HG03025 (cell line): ENCODE results near the gene SPTBN1.
"Not testable (repeated sequence)": the region's sequence is repeated elsewhere in the genome, so short reads cannot be mapped to it uniquely, and the experiment has no call there.

Experiments used
- ATAC-seq: cut with Tn5 transposase; IDR thresholded peaks from one replicate; pipeline ENCODE4 v1.9.1; 2021; ENCODE audit warnings: mild to moderate bottlenecking, moderate library complexity; ENCODE audit not compliant: unreplicated experiment, low FRiP score

Gene SPTBN1

DNA sequence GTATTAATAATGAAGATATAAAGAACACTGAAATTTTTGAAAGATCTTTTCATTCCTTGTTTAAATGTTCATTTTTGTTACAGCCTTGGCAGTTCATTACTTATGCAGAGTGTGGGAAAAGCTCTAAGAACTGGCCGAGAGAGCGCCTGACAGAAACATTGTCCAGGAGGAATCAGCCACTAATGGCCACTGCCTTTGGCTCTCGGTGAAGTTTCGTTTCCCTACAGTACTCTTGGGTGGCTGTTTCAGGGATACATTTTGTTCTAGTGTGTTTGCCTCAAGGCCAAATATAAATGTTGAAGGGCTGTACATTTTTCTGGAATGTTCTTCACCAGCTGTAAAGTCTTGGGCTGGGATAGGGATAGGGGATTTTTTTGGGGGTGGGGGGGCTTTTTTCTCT lies 10.7 kb downstream of the SPTBN1 start:
- ATAC-seq = no peak

DNA sequence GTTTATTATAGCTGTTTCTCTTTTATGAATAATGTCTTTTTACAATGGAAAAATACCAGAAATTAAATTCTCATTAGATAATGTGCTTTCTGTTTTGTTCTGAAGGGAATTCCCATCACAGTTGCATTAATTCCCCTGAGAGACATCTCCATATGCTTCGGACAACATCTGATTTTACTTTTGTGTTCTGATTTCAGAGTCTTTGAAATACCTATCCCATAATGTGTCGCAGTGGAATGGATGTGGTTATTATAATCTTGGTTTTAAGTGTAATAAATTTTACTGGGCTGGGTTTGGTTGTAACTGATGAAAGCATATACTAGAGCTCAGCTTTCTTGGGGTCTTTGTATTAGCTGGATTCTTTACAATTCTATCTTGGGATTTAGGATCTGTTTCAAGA lies 12.5 kb downstream of the SPTBN1 start:
- no peak for ATAC-seq

- no peak for ATAC-seq
Measured at GRCh38 chr2:54469484-54470053, 13.4 kb downstream of the SPTBN1 start.

GRCh38 chr2:54470266-54470938 lies 14.3 kb downstream of the SPTBN1 start:
- no peak for ATAC-seq

GRCh38 chr2:54471221-54471711 lies 15.1 kb downstream of the SPTBN1 start:
- ATAC-seq = peak; percentile 76

DNA sequence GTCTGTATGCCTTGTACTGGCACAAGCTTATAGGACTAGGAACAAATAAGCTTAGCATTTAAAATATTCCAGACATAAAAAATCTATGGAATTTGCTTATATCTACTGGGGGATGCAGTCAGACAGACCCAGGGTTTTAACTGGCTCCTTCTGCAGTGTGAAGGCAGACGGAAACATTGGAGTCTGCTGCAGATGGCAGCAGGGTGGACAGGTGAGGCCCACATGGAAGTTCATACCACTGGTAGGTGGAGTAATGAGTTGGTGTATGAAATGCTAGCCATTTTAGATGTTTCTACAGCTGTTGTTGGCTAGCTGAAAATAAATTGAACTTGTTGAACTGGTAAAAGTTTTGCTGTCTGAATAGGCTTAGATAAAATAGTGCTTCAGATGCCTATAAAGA lies 17.7 kb downstream of the SPTBN1 start:
- ATAC-seq = no peak

DNA sequence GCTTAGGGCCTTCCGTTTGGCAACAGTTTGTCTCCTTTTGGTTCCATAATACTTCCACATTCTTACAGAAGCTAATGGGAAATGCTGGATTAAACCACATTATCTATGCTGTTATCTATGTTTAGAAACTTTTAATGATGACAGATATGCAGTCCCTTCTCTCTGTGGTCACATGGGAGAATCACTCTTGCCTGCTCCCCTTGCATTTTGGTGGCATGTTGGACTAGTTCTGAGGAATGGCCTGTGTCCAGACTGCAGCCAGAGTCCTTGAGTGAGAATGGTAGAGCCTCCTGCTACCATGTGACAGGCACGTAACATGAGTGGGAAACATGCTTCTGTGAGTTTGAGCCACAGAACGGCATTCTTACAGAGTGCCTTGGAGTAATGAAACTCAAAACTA lies 19.2 kb downstream of the SPTBN1 start:
- ATAC-seq = no peak

- ATAC-seq = no peak
Measured at GRCh38 chr2:54475919-54476318, 19.8 kb downstream of the SPTBN1 start.

GRCh38 chr2:54476852-54477251 lies 20.7 kb downstream of the SPTBN1 start:
- no peak for ATAC-seq

- ATAC-seq = no peak
Measured at GRCh38 chr2:54477896-54478295, 21.8 kb downstream of the SPTBN1 start.

GRCh38 chr2:54478899-54479298 lies 22.8 kb downstream of the SPTBN1 start:
- no peak for ATAC-seq

- no peak for ATAC-seq
Measured at GRCh38 chr2:54479424-54479823, 23.3 kb downstream of the SPTBN1 start.

DNA sequence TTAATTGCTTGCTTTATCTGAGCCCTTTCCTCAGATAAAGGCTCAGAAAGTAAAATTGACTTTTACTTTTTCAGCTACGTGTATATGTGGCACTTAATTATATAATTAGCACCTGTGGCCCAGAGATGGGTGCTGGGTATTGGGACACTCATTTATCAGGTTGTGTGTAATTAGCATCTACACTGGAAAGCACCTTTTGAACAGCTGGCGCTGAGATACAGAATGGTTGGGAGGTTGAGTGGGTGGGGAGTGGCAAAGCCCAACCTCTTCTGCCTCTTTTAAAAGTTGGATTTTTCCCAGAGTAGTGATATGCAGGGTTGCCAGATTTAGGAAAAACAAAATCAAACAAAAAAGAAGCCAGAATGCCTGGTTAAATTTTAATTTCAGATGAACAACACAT lies 23.9 kb downstream of the SPTBN1 start:
- ATAC-seq = no peak

DNA sequence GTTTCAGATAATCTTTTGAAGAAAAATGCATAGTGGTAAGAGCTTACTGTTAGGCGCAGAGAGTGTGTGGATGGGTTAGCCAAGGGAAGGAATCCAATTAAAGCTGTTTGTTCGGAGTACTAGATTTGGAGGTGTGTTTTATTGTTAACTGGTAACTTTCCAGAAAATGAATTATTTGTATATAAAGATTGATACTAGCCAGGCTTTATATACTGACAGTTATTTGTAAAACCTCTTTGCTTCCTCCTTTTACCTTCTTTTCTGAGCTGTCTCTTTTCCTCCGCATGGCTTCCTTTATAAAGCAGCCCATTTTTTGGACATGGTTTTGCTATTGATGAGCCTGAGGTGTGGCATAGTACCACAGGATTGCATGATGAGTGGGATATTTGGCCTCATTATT lies 25.6 kb downstream of the SPTBN1 start:
- ATAC-seq = no peak

DNA sequence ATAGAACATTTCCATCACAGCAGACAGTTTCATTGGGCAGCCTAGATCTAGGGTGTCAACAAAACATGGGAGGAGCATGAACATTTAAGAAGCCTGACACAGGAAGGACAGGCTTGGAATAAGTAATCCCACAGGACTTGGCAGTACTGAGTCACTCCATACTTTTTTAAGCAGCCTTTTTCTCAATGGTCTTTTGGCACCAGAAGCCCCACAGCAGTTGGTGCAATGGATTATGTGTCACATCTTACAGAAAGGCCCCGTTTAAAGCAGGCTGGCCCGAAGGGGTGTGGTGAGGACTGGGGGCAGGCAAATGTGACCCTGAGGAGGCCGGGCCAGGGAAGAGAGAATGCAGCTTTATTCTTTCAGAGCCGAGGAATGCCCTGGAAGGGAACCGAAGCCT lies 26.6 kb downstream of the SPTBN1 start:
- no peak for ATAC-seq

- no peak for ATAC-seq
Measured at GRCh38 chr2:54483426-54483825, 27.3 kb downstream of the SPTBN1 start.

DNA sequence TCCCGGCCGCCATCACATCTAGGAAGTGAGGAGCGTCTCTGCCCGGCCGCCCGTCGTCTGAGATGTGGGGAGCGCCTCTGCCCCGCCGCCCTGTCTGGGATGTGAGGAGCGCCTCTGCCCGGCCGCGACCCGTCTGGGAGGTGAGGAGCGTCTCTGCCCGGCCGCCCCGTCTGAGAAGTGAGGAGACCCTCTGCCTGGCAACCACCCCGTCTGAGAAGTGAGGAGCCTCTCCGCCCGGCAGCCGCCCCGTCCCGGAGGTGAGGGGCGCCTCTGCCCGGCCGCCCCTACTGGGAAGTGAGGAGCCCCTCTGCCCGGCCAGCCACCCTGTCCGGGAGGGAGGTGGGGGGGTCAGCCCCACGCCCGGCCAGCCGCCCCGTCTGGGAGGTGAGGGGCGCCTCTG lies 29.6 kb downstream of the SPTBN1 start:
- ATAC-seq = not testable (repeated sequence)

DNA sequence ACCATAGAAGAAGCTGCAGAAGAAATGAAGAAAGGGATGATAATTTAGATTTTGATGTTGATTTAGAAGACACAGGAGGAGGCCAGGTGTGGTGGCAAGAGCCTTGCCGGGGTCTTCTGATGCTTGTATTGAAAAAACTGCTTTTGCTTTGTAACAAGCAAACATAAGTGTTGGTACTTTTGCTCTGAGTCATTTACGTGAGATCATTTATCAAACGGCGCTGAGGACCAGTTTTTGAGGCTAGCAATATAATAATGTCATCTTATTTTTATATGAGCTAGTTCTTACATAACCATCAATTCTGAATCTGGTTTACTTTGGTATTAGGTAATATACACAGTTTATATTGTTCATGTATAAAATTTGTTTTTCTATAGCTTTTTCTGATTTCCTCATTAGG lies 30.6 kb downstream of the SPTBN1 start:
- ATAC-seq = no peak

DNA sequence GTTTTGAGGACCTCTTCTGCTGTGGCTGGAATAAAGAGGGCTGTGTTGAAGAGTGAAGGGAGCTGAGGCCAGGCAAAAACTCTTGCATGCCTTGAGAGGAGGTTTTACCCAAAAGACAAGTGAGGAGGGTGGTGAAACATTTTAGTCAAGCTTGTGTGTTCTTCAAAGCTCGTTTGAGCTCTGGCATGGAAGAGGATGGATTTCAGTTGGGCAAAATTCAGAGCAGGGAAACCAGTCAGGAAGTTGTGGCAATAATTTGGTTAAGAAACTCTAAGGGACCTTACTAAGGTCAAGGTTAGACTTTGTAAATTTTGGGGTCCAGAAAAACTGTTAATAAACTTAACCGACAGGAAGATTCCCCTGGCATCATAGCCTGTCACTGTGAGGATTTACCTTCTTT lies 34.7 kb downstream of the SPTBN1 start:
- ATAC-seq = no peak

GRCh38 chr2:54492335-54492734 lies 36.2 kb downstream of the SPTBN1 start:
- ATAC-seq = no peak

- ATAC-seq = no peak
Measured at GRCh38 chr2:54494087-54494486, 38.0 kb downstream of the SPTBN1 start.

GRCh38 chr2:54496920-54497319 lies 40.8 kb downstream of the SPTBN1 start:
- ATAC-seq = no peak
